ENCODE measurements around the gene SLC25A40. TPM values are rescaled to one million over a fixed set of nuclear protein-coding genes. Genes with fewer than 3 reads are reported as not detected.

Gene SLC25A40
- total RNA-seq, 1 donor from 2014 or later, result 20.6 TPM

Other genes starting within 250 kb of the SLC25A40 start
- 0.52 and 1.8 TPM in 2 replicates for gene RUNDC3B, start 248.0 kb downstream of the SLC25A40 start, total RNA-seq
- gene DBF4, start 133 bp upstream of the SLC25A40 start, total RNA-seq, result 8.6 and 25.5 TPM in 2 replicates
- gene ADAM22, start 57.9 kb upstream of the SLC25A40 start, total RNA-seq, result 1.2 and 1.6 TPM in 2 replicates

Data from renal cortical epithelial cell (primary cell).